Esophagus squamous epithelium (tissue), 5 donors: ENCODE measurements around the gene MEGF6. TPM values are rescaled to one million over a fixed set of nuclear protein-coding genes. Genes with fewer than 3 reads are reported as not detected.

Experiments used
- DNase-seq: peaks from one replicate; lab custom pipeline; 2025; lab: John Stamatoyannopoulos, UW
- H3K27ac ChIP-seq, 4 donors: fragments of 200-600 bp; sonication (generic); one replicate each; pipeline ENCODE4 v1.5.1; 2016 to 2019; ENCODE audit warnings: mild to moderate bottlenecking in 1 of 4
- H3K27me3 ChIP-seq, 4 donors: fragments of 200-600 bp; sonication (generic); 1 replicate in 3 of 4; 2 replicates in 1 of 4; pipeline versions ENCODE4 v1.5.1 to v1.6.0; 2017 to 2021; ENCODE audit warnings: antibody characterized with exemption in 1 of 4
- H3K36me3 ChIP-seq, 3 donors: fragments of 200-600 bp; sonication (generic); one replicate each; pipeline ENCODE4 v1.5.1; 2016 to 2019
- H3K4me1 ChIP-seq, 3 donors: fragments of 200-600 bp; sonication (generic); one replicate each; pipeline ENCODE4 v1.5.1; 2017 to 2019
- H3K4me3 ChIP-seq, 4 donors: fragments of 200-600 bp; sonication (generic); 1 replicate in 3 of 4; 2 replicates in 1 of 4; pipeline ENCODE4 v1.5.1; 2016 to 2019; ENCODE audit warnings: mild to moderate bottlenecking in 2 of 4, moderate library complexity in 1 of 4
- H3K9me3 ChIP-seq, 3 donors: fragments of 200-600 bp; sonication (generic); one replicate each; pipeline ENCODE4 v1.5.1; 2016 to 2019
- CTCF ChIP-seq, 6 experiments: fragments of 450-650 bp in 4 of 6; fragments of 200-600 bp in 2 of 6; sonication (generic) in 2 of 6; IDR thresholded peaks; one replicate each; pipeline ENCODE4 v1.5.1; 2016 to 2019; ENCODE audit warnings: antibody characterized with exemption in 6 of 6, mild to moderate bottlenecking in 4 of 6, moderate library complexity in 4 of 6
- POLR2A ChIP-seq, 4 donors: fragments of 450-650 bp; IDR thresholded peaks; one replicate each; pipeline ENCODE4 v1.6.1; 2017; ENCODE audit warnings: antibody characterized with exemption in 4 of 4, mild to moderate bottlenecking in 4 of 4, moderate library complexity in 3 of 4
- WGBS, 2 donors: methylation state at CpG; one replicate each; pipeline ENCODE4 v1.1.5; 2018; 5-methylcytosine and 5-hydroxymethylcytosine counted together
- intact Hi-C: fragments of 100-400 bp; cut with DNase I; formaldehyde crosslinking; loops from one replicate; pipeline ENCODE4 v1.15.0; 2022
- total RNA-seq, 4 donors: library from RNA; depleted of rRNA; stranded (reverse); fragments of >200 nt; gene quantifications; one replicate each; pipeline ENCODE4 v1.1.0, GENCODE V29; 2016
- donor health status: DM: yes; HTN: yes; CAD: no.

The MEGF6 gene
- total RNA-seq, 4 donors from 2014 or later = 8.8 to 27.1 (median 16.8) TPM

- Histone ChIP-seq H3K4me1 (peaks cover 19 to 40% (median 20%) of the 10 kb centered on the region in 3 donors), H3K36me3 (peaks cover 17 to 84% (median 21%) of the 10 kb centered on the region in 3 donors), H3K4me3 (no peak overlapping the region), H3K27ac (no peak overlapping the region), H3K9me3 (no peaks in the 10 kb centered on the region), H3K27me3 (no peaks in the 10 kb centered on the region)
- intact Hi-C loops = no loop called here
- TF ChIP-seq POLR2A (IDR thresholded peaks at IDR 0.05) (no peak), CTCF (IDR thresholded peaks at IDR 0.05) (no peak)
- no peak for DNase-seq
- WGBS, 2 donors = 89 to 90% methylated on average over 10 to 12 of the region's 16 CpGs
These were observed 18.4 kb upstream of the MEGF6 start for GRCh38 chr1:3629561-3630160.

GRCh38 chr1:3628445-3628844 lies 17.1 kb upstream of the MEGF6 start:
- intact Hi-C loops = no loop called here
- H3K4me3 ChIP-seq = no peak overlapping the region
- WGBS, 2 donors = 88 to 96% methylated on average over 4 to 10 of the region's 10 CpGs

GRCh38 chr1:3627515-3628253 lies 16.4 kb upstream of the MEGF6 start:
- 90 to 98% methylated on average over 16 to 23 of the region's 26 CpGs for WGBS, 2 donors
- Histone ChIP-seq H3K36me3 (peaks cover 9 to 64% (median 21%) of the 10 kb centered on the region in 3 donors), H3K9me3 (no peaks in the 10 kb centered on the region), H3K4me1 (peaks cover 31 to 55% (median 34%) of the 10 kb centered on the region in 3 donors), H3K4me3 (no peak overlapping the region), H3K27ac (no peak overlapping the region), H3K27me3 (no peaks in the 10 kb centered on the region)
- TF ChIP-seq CTCF (IDR thresholded peaks at IDR 0.05) (no peak), POLR2A (IDR thresholded peaks at IDR 0.05) (no peak)
- intact Hi-C loops = no loop called here
- DNase-seq = no peak

More at GRCh38 chr1:3628445-3628844, 17.1 kb upstream of the MEGF6 start:
- Histone ChIP-seq H3K27ac (no peak overlapping the region), H3K4me1 (peaks cover 26 to 48% (median 26%) of the 10 kb centered on the region in 3 donors), H3K36me3 (peaks cover 9 to 72% (median 21%) of the 10 kb centered on the region in 3 donors), H3K9me3 (no peaks in the 10 kb centered on the region), H3K27me3 (no peaks in the 10 kb centered on the region)
- DNase-seq = no peak
- TF ChIP-seq POLR2A (IDR thresholded peaks at IDR 0.05) (no peak), CTCF (IDR thresholded peaks at IDR 0.05) (no peak)

- intact Hi-C loops = no loop called here
- no peak for TF ChIP-seq POLR2A (IDR thresholded peaks at IDR 0.05)
- no peak for TF ChIP-seq CTCF (IDR thresholded peaks at IDR 0.05)
- Histone ChIP-seq H3K27ac (peak overlapping the region in 3 of 4 donors; percentile 78 to 97 (median 90)), H3K36me3 (peaks cover 9 to 47% (median 21%) of the 10 kb centered on the region in 3 donors), H3K4me1 (peaks cover 24 to 43% (median 27%) of the 10 kb centered on the region in 3 donors), H3K4me3 (peak overlapping the region in 3 of 4 donors; percentile 90 to 99 (median 91)), H3K27me3 (no peaks in the 10 kb centered on the region), H3K9me3 (no peaks in the 10 kb centered on the region)
- DNase-seq = no peak
- WGBS, 2 donors = 78 to 79% methylated on average over 4 of the region's 4 CpGs
These were observed 14.7 kb upstream of the MEGF6 start for GRCh38 chr1:3626025-3626424.
